GM18511 (cell line): Measurements from ENCODE around the gene CNIH2.
"Not testable (repeated sequence)": the region's sequence is repeated elsewhere in the genome, so short reads cannot be mapped to it uniquely, and the experiment has no call there.

Experiments used
- ATAC-seq: cut with Tn5 transposase; IDR thresholded peaks from one replicate; pipeline ENCODE4 v1.9.1; 2021; ENCODE audit warnings: mild to moderate bottlenecking, moderate library complexity; ENCODE audit not compliant: unreplicated experiment

Gene CNIH2

DNA sequence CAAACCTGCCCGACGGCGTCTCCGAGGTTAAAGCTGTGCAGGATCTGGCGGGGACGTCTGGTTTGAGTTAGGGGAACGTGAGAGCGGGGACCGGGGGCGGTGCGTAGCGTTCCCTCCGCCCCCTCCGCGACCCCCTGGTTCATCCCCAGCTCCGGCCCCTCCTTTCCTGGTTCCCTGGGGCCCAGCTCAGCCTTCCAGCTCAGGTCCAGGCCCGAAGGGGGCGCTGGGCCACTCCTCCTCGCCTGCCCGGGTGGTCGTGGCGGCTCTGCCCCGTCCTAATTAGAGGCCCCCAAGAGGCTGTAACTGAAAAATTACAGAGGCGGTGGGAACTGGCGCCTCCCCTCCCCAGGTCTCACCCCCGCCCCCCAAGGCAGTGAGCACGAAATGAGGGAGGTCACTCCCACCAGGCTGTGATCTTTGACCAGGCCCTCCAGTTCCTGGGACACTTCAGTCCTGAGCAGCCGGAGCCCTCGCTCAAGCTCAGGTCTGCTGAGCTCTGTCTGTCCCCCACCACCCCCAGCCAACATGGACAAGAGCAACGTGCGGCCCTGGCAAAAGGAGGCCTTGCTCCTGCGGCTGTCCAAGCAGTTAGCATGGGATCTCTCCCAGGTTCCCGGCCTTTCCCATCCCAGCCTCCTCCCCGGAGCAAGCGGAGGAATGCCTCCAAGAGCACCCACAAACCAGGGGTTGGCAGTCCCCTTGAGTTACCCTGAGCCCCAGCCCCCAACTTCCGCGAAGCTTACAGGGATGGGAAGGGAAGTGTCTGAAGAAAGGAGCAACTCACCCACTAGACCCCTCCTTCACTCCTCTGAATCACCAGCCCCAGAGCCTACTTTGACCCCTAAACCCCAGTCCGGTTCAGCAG lies 35.6 kb downstream of the CNIH2 start:
- no peak for ATAC-seq

DNA sequence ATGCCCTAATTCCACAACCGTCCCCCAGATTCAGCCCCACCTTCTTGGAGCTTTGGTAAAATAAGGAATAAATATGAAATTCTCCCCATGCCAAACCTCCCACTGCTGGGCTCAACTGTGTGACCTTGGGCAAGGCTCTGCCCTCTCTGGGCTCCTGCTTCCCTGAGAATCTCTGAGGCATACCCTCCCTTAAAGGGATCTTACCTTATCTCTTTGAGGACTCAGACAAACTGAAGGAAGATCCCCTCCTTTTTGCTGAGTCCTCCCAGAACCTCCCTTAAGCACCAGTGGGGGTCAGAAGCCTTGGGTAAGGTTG lies 36.2 kb downstream of the CNIH2 start:
- no peak for ATAC-seq

DNA sequence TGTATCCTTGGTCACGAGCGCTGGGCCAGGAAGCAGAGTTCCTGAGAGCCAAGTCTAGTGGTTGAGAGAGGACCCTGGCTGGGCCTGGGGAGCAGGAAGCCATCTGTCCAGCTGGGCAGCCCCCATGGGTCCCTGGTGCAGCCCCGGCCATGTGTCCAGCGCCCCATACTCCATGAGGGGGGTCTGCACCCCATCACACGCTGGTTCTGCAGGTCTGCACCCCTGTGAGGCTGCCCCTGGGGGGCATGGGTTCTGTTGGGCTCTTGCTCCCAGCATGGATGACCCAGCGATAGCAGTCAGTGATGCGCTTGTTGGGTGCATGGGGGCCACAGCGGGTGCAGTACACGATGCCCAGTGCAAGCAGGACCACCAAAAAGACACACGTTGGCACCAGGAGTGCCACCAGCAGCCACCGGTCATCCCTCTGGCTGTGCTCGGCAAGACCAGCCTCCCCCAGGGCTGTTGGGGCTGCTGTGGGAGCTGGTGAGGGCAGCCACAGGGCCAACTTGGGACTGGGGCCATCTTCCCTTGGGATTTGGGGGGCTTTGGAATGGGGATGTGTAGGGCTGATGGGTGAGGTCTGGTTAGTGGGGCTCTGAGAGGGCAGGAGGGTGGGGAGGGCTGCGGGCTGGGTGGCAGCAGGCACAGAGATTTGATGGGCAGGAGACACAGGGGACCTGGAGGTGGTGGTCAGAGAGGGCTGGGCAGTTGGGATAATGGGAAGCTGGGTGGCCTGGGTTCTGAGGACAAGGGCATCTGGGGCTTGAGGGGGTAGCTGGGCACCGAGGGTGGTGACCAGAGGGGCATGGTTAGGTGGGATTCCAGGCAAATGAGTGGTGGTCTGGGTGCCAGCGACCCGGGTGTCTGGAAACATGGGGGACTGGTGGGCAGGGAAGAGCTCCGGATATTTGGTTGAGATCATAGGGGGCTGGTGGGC lies 36.9 kb downstream of the CNIH2 start:
- no peak for ATAC-seq

DNA sequence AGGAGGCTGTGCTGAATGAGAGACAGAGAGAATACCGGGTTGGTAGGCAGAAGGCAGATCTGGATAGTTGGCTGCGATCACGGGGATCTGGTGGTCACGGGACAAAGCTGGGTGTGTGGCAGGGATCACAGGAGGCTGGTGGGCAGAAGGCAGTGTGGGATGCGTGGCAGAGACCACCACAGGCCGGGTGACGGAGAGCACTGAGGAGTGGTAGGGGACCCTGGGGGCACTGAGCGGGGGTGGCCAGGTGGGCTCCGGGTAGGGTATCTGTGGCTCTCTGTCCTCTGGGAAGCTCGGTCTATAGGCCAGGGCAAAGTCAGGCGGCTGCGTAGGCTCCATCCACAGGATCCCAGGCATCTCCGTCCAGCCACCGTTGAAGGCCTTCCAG lies 37.5 kb downstream of the CNIH2 start:
- ATAC-seq: no peak

DNA sequence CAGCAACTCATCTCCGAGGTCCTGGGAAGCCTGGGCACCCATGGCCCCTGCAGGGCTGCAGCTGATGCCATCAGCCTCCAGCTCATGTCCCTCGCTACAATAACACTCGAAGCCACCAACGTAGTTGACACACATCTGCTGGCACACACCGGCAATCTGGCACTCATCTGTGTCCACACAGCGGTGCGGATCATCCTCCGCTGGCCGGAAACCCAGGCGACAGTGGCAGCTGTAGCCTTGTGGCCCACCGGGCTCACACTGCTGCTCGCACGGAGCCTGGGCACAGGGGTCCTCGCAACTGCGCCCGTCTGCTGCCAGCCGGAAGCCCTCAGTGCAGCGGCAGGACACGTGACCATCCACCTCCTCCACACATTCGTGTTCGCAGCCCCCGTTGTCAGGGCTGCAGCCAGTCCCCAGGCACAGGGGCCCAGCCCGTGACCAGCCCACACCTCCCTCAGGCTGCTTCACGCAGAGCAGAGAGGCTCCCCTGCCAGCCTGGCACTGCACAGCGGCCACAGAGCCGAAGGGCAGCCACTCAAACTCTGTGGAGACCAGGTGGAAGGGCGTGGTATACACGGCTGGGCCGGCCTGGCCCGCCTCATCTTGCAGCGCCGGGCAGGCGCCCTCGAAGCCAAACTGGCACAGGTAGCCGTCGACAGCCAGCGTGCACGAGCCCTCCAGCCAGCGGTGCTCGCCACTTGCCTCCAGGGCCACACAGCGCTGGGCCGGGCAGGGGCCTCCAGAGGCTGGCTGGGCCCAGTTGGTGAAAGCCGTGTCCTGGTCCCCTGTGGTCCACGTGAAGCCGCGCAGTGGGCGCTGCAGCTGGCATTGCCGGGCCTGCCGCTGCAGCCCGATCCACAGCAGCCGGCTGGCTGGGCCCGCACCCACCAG lies 38.2 kb downstream of the CNIH2 start:
- no peak for ATAC-seq

DNA sequence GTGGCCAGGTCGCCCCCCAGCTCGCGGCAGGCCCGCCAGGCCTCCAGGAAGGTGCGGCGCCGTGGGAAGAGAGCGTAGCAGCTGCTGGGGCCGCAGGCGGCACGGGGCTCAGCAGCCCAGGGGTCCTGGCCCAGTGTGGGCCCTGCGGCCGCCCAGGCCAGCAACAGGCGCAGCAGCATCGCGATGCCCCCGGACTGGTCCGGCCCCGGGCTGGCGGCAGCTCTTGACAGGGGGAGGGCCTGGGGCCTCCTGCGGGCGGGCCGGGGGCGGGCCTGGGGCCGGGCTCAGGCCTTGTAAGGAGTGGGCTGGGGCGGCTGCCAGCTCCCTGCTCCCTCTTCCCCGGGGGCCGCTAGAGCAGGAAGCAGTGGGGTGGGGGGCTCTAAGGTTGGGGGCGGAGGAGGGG lies 38.9 kb downstream of the CNIH2 start, which contains the start of gene CD248:
Gene CD248 (minus strand): TSS at position 196 of the 403 bp plus-strand sequence. CDS start 17 bp downstream, at position 179.
- no peak for ATAC-seq

DNA sequence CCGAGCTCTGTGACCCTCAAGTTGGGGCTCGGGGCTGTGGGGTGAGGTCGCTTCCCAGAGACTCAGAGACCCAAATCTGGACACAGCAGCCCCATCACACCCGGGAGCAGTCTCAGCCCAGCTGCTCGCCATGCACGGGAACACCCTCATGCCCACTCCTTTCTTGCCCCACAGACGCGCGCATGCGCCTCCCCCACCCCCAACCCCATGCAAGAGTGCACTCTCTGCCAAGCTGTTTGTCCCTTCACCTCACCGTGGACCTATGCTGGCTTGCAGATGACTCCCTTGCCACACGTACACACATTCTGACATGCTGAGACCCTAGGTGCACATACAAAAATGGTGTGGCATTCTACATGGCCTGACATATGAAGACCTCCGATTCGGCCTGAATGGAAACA lies 39.3 kb downstream of the CNIH2 start:
- no peak for ATAC-seq

DNA sequence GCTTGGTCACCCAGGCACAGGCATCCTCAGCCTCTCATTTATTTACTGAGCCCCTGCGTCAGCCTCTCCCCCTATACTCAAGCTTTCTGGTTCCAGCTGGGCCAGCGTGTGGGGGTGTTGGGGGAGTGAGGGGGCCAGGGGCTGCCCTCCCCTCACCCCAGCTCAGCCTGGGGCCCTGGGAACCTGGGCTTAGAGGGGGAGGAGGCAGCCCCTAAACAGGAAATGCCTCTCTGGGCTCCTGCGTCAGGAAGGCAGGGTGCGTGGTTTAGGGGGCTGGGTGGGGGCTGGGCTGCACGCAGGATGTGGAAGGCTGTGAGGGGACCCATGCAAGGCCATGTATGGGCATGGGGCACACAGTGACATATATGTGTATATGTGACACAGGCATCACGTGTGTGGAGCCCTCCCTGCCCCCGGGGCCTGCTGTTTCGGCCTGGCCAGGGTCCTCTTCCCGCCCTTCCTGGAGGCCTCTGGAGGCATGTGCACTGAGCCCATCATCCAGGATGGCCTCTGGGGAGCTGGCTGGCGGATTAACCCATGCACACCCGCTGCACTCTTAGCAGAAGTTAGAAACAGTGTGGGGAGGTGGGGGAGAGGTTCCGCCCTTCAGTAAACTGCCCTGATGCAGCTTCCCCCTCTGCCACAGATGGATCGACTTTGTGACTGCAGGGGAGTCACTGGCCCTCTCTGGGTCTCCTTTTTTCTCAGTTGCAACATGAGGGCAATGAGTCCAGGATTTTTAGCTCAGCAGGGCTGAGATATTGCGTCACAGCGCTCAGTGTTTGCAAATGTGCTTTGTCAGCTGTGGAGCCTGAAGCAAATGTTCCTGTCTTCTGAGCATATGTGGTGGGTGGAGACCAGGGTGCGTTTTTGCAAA lies 40.0 kb downstream of the CNIH2 start:
- no peak for ATAC-seq

DNA sequence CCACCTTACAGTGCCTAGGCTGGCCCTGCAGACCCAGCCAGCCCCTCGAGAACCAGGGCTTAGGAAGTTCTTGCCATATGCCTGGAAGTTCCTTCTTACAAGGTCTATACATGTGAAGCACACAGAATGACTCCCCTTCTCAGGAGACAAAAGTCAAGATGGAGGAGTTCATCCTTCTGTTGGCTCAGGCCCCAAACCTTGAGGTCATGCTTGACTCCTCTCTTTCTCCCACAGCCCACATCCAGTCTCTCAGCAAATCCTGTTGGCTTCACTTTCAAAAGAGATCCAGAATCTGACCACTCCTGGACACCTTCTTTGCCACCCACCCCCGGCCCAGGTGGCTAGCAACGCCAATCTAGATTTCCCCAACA lies 40.6 kb downstream of the CNIH2 start:
- ATAC-seq: no peak

DNA sequence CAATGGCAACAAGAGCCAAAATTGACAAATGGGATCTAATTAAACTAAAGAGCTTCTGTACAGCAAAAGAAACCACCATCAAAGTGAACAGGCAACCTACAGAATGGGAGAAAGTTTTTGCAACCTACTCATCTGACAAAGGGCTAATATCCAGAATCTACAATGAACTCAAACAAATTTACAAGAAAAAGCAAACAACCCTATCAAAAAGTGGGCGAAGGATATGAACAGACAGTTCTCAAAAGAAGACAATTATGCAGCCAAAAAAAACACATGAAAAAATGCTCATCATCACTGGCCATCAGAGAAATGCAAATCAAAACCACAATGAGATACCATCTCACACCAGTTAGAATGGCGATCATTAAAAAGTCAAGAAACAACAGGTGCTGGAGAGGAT lies 42.3 kb downstream of the CNIH2 start:
- ATAC-seq: not testable (repeated sequence)

DNA sequence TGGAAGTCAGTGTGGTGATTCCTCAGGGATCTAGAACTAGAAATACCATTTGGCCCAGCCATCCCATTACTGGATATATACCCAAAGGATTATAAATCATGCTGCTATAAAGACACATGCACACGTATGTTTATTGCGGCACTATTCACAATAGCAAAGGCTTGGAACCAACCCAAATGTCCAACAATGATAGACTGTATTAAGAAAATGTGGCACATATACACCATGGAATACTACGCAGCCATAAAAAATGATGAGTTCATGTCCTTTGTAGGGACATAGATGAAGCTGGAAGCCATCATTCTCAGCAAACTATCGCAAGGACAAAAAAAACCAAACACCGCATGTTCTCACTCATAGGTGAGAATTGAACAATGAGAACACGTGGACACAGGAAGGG lies 42.8 kb downstream of the CNIH2 start:
- ATAC-seq: not testable (repeated sequence)

DNA sequence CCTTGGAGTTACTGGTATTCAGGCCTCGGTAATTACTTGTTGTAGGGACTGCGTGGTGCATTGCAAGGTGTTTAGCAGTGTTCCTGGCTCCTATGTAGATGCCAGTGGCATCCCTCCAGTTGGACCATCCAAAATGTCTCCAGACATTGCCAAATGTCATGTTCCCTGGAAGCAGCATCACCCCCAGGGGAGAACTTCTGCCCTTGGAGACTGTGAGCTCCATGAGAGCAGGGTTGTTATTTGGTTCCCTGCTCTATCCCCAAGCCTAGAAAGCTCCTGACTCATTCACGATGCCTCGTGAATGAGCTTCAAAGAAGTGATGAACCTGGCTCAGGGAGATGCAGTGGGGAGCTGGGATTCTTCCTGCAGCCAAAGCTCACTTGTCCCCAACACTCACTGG lies 43.6 kb downstream of the CNIH2 start:
- ATAC-seq: no peak

DNA sequence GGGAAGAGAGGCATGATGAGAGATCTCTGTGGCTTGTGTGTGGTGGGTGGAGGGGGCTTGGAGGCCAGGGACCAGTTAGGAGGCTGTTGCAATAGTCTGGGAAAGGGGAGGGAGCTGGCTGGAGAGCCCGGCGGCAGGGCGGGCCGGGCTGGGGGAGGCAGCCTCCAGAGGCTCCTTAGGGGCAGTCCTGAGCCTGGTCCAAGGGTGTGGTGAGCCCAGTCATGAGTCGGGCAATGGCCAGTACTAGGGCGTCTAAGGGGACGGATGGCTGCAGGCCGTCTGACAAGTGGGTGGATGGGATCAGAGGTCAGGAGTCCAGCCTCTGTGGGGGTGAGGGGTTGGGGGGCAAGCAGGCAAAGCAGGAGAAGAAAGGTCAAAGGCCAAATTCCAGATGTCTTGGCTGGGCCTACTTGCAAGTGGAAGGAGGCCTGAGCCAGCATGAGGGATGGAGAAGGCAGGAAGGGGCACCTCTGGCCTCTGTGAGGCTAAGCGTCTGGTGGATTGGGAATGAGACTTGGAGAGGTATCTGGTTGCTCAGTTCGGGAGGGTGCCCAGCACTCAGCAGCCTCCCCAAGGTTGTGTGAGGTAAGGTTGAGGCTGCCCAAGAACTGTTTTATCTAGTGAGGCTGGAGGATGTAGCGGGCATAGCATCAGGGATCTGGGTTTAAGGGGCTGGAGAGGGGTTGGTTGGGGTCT lies 44.9 kb downstream of the CNIH2 start:
- no peak for ATAC-seq

DNA sequence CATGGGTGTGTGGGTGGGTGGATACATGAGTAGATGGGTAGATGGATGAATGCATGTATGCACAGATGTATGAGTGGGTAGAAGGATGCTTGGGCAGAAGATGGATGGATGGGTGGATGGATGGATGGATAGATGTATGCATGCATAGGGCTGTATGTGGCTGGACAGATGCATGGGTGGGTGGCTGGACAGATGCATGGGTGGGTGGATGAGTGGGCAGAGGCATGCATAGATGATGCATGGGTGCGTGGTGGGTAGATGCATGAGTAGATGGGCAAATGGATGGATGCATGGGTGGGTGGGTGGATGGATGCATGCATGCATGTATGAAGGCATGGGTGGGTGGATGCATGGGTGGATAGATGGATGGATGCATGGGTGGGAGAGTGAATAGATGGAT lies 45.7 kb downstream of the CNIH2 start:
- ATAC-seq: no peak

DNA sequence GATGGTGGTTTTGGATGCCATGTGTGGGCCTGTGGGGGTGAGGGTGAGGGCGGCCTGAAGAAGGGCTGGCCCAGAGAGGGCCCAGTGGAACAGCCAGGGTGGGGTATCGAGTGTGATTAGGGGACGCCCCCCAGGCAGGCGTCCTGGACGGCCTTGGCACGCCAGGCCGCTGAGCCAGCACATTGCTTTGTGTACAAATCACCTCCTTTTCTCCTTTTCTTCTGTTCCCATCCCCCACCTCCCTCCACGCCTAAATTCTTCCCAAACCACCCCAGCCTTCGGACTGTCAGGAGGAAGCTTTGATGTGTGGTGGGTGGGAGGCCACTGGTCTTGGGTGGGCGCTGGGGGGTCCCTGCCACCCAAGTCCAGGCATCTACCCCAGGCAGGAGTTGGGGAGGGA lies 46.7 kb downstream of the CNIH2 start:
- no peak for ATAC-seq

DNA sequence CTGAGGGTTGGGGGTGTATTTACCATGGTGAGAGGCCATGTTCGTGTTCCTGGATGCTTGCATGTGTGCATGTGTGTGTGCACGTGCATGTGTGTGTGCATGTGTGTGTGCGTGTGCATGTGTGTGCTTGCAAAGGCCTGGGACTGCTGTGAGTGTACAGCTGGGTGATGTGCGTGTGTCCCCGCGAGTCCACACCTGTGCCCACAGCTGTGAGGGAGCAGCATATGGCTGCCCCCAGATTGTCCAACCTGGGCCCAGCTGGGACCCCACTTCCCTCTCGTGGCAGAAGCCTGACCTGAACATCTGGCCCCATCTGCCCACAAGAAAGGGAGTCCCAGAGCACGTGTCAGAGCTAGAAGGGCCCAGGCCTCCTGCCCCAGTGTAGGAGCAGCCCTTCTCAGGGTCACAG lies 47.3 kb downstream of the CNIH2 start:
- ATAC-seq: no peak

DNA sequence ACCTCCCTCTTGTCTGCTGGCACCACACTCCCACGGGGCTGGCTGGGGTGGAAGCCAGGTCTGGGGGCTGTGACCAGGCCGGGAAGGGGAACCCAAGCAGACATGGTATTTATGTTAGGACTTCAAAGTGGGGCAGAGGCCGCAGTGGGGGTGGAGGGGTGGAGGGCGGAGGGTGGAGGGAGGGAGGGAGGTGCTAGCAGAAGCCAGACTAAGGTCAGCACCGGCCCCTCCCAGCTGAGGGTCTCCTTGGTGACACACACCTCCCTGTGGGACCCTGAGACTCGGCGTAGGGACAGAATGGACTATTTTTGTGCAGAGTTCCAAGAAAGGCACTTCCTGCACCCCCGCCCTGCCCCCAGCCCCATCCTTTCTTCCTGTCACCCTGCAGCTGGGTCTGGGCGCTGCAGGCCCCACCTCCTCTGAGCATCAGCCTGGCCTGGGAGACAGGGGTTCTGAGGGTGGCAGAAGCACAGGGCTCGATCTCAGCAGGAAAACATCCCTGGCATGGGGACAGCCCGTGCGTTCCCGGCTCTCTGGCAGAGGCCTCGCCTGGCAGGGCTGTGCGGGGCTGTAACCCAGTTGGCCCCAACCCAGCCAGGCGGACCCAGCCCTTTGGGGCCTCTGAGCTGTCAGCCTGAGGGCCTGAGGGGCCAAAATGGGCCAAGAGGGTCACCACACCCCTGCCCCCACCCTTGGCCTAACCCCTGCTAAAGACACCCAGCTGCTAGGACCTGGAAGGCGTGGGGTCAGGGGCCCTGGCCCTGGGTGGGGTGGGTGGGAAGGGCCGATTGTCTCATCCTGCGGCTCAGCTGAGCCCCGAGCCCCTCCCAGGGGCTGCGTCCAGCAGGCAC lies 48.5 kb downstream of the CNIH2 start:
- no peak for ATAC-seq

DNA sequence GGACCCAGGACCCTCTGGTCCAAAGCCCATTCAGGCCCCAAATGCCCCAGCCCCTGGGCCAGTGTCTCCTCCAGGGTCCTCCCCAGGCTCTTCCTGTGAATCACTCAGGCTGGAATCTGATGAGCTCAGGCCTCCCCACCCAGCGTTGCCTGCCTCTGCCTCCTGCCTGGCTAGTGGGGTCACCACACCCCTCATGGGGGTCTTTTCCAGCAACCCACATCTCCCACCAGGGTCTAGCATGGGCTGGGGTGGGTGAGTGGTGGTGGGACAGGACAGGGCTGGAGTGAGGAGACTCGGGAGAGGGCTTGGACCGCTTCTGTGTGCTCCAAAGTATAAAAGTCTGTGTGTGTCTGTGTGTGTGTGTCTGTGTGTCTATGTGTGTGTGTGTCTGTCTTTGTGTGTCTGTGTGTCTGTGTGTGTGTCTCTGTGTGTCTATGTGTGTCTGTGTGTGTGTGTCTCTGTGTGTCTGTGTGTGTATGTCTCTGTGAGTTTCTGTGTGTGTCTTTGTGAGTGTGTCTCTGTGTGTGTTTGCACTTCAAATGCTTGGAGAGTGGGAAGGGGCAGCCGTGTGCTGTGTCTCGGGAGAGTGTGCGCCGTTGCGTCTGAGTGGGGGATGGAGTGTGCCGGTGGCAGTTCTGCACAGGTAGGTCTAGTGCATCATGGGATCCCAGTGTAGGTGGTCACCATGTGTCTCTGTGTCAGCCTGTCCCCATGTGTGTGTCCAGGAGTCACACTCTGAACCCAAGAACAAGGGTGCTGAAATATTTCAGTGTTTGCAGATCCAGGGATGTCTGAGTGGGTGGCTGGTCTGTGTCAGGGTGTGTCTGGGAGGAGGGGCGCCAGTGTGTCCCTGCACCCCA lies 49.4 kb downstream of the CNIH2 start:
- no peak for ATAC-seq
